ENCODE data around the gene CLTB. TPM values are rescaled to one million over a fixed set of nuclear protein-coding genes. Genes with fewer than 3 reads are reported as not detected.

The CLTB gene
- total and polyA plus RNA-seq, 2 experiments from 2014 or later: 26.8 to 34.0 TPM

- H3K4me1 ChIP-seq (ENCODE audit: insufficient read depth): no peaks in the 10 kb centered on the region
- Mint-ChIP-seq H3K27ac (no peak overlapping the region), H3K4me3 (no peak overlapping the region), H3K27me3 (ENCODE audit: insufficient read depth, low read depth, poor library complexity) (peaks cover 3% of the 10 kb centered on the region), H3K36me3 (ENCODE audit: low read depth) (peaks cover 7% of the 10 kb centered on the region), H3K4me1 (no peaks in the 10 kb centered on the region), H3K9me3 (no peaks in the 10 kb centered on the region; the same call in 2 of the 3 replicates)
- H4K20me1 ChIP-seq (replicated peaks; ENCODE audit: insufficient read depth): peaks cover 45% of the 10 kb centered on the region
- no peak for ATAC-seq
- H2AFZ ChIP-seq: no peak overlapping the region
- H3K9me2 ChIP-seq (ENCODE audit: insufficient read depth): no peaks in the 10 kb centered on the region
- H3K4me2 ChIP-seq: no peak overlapping the region
- H3K4me3 ChIP-seq: no peak overlapping the region
- no peaks in the 10 kb centered on the region; the same call in 1 of the 2 replicates for H3F3A ChIP-seq (replicated peaks; ENCODE audit: low read depth)
- no peak for DNase-seq (ENCODE audit: low spot score)
- TF ChIP-seq, protein P1, sequence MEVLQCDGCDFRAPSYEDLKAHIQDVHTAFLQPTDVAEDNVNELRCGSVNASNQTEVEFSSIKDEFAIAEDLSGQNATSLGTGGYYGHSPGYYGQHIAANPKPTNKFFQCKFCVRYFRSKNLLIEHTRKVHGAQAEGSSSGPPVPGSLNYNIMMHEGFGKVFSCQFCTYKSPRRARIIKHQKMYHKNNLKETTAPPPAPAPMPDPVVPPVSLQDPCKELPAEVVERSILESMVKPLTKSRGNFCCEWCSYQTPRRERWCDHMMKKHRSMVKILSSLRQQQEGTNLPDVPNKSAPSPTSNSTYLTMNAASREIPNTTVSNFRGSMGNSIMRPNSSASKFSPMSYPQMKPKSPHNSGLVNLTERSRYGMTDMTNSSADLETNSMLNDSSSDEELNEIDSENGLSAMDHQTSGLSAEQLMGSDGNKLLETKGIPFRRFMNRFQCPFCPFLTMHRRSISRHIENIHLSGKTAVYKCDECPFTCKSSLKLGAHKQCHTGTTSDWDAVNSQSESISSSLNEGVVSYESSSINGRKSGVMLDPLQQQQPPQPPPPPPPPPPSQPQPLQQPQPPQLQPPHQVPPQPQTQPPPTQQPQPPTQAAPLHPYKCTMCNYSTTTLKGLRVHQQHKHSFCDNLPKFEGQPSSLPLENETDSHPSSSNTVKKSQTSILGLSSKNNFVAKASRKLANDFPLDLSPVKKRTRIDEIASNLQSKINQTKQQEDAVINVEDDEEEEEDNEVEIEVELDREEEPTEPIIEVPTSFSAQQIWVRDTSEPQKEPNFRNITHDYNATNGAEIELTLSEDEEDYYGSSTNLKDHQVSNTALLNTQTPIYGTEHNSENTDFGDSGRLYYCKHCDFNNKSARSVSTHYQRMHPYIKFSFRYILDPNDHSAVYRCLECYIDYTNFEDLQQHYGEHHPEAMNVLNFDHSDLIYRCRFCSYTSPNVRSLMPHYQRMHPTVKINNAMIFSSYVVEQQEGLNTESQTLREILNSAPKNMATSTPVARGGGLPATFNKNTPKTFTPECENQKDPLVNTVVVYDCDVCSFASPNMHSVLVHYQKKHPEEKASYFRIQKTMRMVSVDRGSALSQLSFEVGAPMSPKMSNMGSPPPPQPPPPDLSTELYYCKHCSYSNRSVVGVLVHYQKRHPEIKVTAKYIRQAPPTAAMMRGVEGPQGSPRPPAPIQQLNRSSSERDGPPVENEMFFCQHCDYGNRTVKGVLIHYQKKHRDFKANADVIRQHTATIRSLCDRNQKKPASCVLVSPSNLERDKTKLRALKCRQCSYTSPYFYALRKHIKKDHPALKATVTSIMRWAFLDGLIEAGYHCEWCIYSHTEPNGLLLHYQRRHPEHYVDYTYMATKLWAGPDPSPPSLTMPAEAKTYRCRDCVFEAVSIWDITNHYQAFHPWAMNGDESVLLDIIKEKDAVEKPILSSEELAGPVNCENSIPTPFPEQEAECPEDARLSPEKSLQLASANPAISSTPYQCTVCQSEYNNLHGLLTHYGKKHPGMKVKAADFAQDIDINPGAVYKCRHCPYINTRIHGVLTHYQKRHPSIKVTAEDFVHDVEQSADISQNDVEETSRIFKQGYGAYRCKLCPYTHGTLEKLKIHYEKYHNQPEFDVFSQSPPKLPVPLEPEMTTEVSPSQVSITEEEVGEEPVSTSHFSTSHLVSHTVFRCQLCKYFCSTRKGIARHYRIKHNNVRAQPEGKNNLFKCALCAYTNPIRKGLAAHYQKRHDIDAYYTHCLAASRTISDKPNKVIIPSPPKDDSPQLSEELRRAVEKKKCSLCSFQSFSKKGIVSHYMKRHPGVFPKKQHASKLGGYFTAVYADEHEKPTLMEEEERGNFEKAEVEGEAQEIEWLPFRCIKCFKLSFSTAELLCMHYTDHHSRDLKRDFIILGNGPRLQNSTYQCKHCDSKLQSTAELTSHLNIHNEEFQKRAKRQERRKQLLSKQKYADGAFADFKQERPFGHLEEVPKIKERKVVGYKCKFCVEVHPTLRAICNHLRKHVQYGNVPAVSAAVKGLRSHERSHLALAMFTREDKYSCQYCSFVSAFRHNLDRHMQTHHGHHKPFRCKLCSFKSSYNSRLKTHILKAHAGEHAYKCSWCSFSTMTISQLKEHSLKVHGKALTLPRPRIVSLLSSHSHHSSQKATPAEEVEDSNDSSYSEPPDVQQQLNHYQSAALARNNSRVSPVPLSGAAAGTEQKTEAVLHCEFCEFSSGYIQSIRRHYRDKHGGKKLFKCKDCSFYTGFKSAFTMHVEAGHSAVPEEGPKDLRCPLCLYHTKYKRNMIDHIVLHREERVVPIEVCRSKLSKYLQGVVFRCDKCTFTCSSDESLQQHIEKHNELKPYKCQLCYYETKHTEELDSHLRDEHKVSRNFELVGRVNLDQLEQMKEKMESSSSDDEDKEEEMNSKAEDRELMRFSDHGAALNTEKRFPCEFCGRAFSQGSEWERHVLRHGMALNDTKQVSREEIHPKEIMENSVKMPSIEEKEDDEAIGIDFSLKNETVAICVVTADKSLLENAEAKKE (CRISPR knock-in tag; IDR thresholded peaks at IDR 0.05): no peak
- TF ChIP-seq, protein P2, sequence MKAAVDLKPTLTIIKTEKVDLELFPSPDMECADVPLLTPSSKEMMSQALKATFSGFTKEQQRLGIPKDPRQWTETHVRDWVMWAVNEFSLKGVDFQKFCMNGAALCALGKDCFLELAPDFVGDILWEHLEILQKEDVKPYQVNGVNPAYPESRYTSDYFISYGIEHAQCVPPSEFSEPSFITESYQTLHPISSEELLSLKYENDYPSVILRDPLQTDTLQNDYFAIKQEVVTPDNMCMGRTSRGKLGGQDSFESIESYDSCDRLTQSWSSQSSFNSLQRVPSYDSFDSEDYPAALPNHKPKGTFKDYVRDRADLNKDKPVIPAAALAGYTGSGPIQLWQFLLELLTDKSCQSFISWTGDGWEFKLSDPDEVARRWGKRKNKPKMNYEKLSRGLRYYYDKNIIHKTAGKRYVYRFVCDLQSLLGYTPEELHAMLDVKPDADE (IDR thresholded peaks at IDR 0.05): no peak
- TF ChIP-seq EZH2phosphoT487 (IDR thresholded peaks at IDR 0.05; ENCODE audit: unreplicated experiment) (no peak), NANOG (IDR thresholded peaks at IDR 0.05; ENCODE audit: borderline replicate concordance) (no peak), ZNF114 (CRISPR knock-in tag; IDR thresholded peaks at IDR 0.05) (no peak), STAT1 (IDR thresholded peaks at IDR 0.05; ENCODE audit: unreplicated experiment) (no peak), POLR2AphosphoS5 (IDR thresholded peaks at IDR 0.05; ENCODE audit: low read depth) (no peak), JUNB (IDR thresholded peaks at IDR 0.05; ENCODE audit: unreplicated experiment) (no peak), CREB1 (CRISPR knock-in tag; IDR thresholded peaks at IDR 0.05; ENCODE audit: low read depth) (no peak), ZNF331 (CRISPR knock-in tag; IDR thresholded peaks at IDR 0.05; ENCODE audit: low read depth) (no peak), EZH2 (IDR thresholded peaks at IDR 0.05; ENCODE audit: low read depth, unreplicated experiment) (no peak)
- TF ChIP-seq, protein P3, sequence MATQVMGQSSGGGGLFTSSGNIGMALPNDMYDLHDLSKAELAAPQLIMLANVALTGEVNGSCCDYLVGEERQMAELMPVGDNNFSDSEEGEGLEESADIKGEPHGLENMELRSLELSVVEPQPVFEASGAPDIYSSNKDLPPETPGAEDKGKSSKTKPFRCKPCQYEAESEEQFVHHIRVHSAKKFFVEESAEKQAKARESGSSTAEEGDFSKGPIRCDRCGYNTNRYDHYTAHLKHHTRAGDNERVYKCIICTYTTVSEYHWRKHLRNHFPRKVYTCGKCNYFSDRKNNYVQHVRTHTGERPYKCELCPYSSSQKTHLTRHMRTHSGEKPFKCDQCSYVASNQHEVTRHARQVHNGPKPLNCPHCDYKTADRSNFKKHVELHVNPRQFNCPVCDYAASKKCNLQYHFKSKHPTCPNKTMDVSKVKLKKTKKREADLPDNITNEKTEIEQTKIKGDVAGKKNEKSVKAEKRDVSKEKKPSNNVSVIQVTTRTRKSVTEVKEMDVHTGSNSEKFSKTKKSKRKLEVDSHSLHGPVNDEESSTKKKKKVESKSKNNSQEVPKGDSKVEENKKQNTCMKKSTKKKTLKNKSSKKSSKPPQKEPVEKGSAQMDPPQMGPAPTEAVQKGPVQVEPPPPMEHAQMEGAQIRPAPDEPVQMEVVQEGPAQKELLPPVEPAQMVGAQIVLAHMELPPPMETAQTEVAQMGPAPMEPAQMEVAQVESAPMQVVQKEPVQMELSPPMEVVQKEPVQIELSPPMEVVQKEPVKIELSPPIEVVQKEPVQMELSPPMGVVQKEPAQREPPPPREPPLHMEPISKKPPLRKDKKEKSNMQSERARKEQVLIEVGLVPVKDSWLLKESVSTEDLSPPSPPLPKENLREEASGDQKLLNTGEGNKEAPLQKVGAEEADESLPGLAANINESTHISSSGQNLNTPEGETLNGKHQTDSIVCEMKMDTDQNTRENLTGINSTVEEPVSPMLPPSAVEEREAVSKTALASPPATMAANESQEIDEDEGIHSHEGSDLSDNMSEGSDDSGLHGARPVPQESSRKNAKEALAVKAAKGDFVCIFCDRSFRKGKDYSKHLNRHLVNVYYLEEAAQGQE (IDR thresholded peaks at IDR 0.05; ENCODE audit: unreplicated experiment): no peak
- TF ChIP-seq, protein P4, sequence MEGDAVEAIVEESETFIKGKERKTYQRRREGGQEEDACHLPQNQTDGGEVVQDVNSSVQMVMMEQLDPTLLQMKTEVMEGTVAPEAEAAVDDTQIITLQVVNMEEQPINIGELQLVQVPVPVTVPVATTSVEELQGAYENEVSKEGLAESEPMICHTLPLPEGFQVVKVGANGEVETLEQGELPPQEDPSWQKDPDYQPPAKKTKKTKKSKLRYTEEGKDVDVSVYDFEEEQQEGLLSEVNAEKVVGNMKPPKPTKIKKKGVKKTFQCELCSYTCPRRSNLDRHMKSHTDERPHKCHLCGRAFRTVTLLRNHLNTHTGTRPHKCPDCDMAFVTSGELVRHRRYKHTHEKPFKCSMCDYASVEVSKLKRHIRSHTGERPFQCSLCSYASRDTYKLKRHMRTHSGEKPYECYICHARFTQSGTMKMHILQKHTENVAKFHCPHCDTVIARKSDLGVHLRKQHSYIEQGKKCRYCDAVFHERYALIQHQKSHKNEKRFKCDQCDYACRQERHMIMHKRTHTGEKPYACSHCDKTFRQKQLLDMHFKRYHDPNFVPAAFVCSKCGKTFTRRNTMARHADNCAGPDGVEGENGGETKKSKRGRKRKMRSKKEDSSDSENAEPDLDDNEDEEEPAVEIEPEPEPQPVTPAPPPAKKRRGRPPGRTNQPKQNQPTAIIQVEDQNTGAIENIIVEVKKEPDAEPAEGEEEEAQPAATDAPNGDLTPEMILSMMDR (conservative IDR thresholded peaks at IDR 0.05; ENCODE audit: low read depth in 2 of 2): no peak
- peaks cover 97% of the 10 kb centered on the region for H3K79me2 ChIP-seq (replicated peaks; ENCODE audit: insufficient read depth)
- no peak overlapping the region for H3K27ac ChIP-seq (ENCODE audit: low read depth)
- no peaks in the 10 kb centered on the region for H3K27me3 ChIP-seq (ENCODE audit: insufficient read depth)
- H3K36me3 ChIP-seq (ENCODE audit: insufficient read depth): no peaks in the 10 kb centered on the region; the same call in 1 of the 2 replicates
Observed at GRCh38 chr5:176458904-176459561, 42.7 kb upstream of the CLTB start.
